OCI-LY1 (cell line): ENCODE measurements around the gene AQP12B.

Experiments
- CTCF ChIP-seq: fragments of 200-600 bp; sonication (generic), shearing (Covaris generic); IDR thresholded peaks from 2 replicates; pipeline ENCODE4 v1.5.1; 2017; ENCODE audit warnings: mild to moderate bottlenecking, antibody characterized with exemption, low read length, moderate library complexity, mixed read lengths
- EZH2 ChIP-seq: fragments of 200-600 bp; sonication (generic), shearing (Covaris generic); IDR thresholded peaks from 2 replicates; pipeline ENCODE4 v1.8.0; 2017; ENCODE audit warnings: borderline replicate concordance, mixed run types, mild to moderate bottlenecking, antibody characterized with exemption, low read length, moderate library complexity, mixed read lengths

- TF ChIP-seq CTCF (no peak), EZH2 (no peak)
Observed at GRCh38 chr2:240718896-240719490, 36.3 kb upstream of the AQP12B start.
